ENCODE data around the gene FBXO17.

- peak; percentile 77 for TF ChIP-seq EP300 (conservative IDR thresholded peaks at IDR 0.05; ENCODE audit: poor library complexity, severe bottlenecking)
- TF ChIP-seq CTCF (IDR thresholded peaks at IDR 0.05; ENCODE audit: poor library complexity, severe bottlenecking), result peak; percentile 100
- peak; percentile 97 for TF ChIP-seq MXI1 (conservative IDR thresholded peaks at IDR 0.05; ENCODE audit: poor library complexity, severe bottlenecking)
- TF ChIP-seq REST (IDR thresholded peaks at IDR 0.05; ENCODE audit: borderline replicate concordance), result peak; percentile 56
- TF ChIP-seq POLR2AphosphoS5 (IDR thresholded peaks at IDR 0.05), result peak; percentile 92
- peak; percentile 44 for TF ChIP-seq TAF1 (IDR thresholded peaks at IDR 0.05; ENCODE audit: low read depth)
- TF ChIP-seq SMC3 (conservative IDR thresholded peaks at IDR 0.05; ENCODE audit: poor library complexity), result peak; percentile 98
- peak; percentile 89 for TF ChIP-seq RAD21 (conservative IDR thresholded peaks at IDR 0.05)
Observed at GRCh38 chr19:38929929-38930775, 45.4 kb downstream of the FBXO17 start, which contains the start of gene SARS2.

Data from neural cell (in vitro differentiated cells).